Endodermal cell (in vitro differentiated cells): Measurements from ENCODE around the gene LPIN1. TPM values are rescaled to one million over a fixed set of nuclear protein-coding genes. Genes with fewer than 3 reads are reported as not detected.
"Not testable (repeated sequence)": the region's sequence is repeated elsewhere in the genome, so short reads cannot be mapped to it uniquely, and the experiment has no call there.

Experiments used
- DNase-seq: peaks from one replicate; pipeline ENCODE4 v3.0.0-alpha.2; 2017
- H3K27ac ChIP-seq: 2 replicates; pipeline ENCODE4 v1.5.1; 2013; ENCODE audit warnings: mild to moderate bottlenecking, low read depth, low read length, moderate library complexity
- H3K27me3 ChIP-seq: 2 replicates; pipeline ENCODE4 v1.6.1; 2013; ENCODE audit warnings: mild to moderate bottlenecking, low read length, moderate library complexity; ENCODE audit not compliant: insufficient read depth, control insufficient read depth, poor library complexity, severe bottlenecking
- H3K36me3 ChIP-seq: 2 replicates; pipeline ENCODE4 v1.7.0; 2013; ENCODE audit warnings: mild to moderate bottlenecking, low read length, moderate library complexity; ENCODE audit not compliant: control insufficient read depth, insufficient read depth
- H3K4me1 ChIP-seq: one replicate; pipeline ENCODE4 v1.7.0; 2013; ENCODE audit warnings: low read length; ENCODE audit not compliant: control insufficient read depth, insufficient read depth
- H3K4me3 ChIP-seq: 2 replicates; pipeline ENCODE4 v1.5.1; 2013; ENCODE audit warnings: mild to moderate bottlenecking, low read length, moderate library complexity
- H3K9ac ChIP-seq: 2 replicates; pipeline ENCODE4 v1.6.1; 2013; ENCODE audit warnings: mild to moderate bottlenecking, low read length, moderate library complexity; ENCODE audit not compliant: poor library complexity, severe bottlenecking; ENCODE audit errors: extremely low read depth
- H3K9me3 ChIP-seq: 2 replicates; pipeline ENCODE4 v1.6.1; 2013; ENCODE audit warnings: mild to moderate bottlenecking, low read length, moderate library complexity; ENCODE audit not compliant: control insufficient read depth
- H3K27ac Mint-ChIP-seq: 2 replicates; pipeline ENCODE4 v1.8.0; 2020; ENCODE audit warnings: mixed read lengths
- H3K27me3 Mint-ChIP-seq: 2 replicates; pipeline ENCODE4 v1.8.0; 2021; ENCODE audit warnings: mild to moderate bottlenecking, mixed read lengths; ENCODE audit not compliant: insufficient read depth
- H3K36me3 Mint-ChIP-seq: 2 replicates; pipeline ENCODE4 v1.8.0; 2020; ENCODE audit warnings: low read depth, mixed read lengths
- H3K4me1 Mint-ChIP-seq: 2 replicates; pipeline ENCODE4 v1.8.0; 2020; ENCODE audit warnings: mixed read lengths
- H3K4me3 Mint-ChIP-seq: 2 replicates; pipeline ENCODE4 v1.8.0; 2020; ENCODE audit warnings: mild to moderate bottlenecking, moderate library complexity, mixed read lengths
- H3K9me3 Mint-ChIP-seq: 2 replicates; pipeline ENCODE4 v1.8.0; 2020; ENCODE audit warnings: mild to moderate bottlenecking, mixed read lengths
- WGBS, 2 experiments: methylation state at CpG; one replicate each; pipeline versions ENCODE4 v1.1.5 to v1.1.7; 2013; ENCODE audit warnings: missing lambda C conversion rate in 2 of 2, mixed read lengths in 1 of 2; ENCODE audit not compliant: insufficient coverage in 1 of 2, insufficient read length in 1 of 2; 5-methylcytosine and 5-hydroxymethylcytosine counted together
- total RNA-seq, 2 donors: library from RNA; stranded (reverse); fragmentation: NEBNext Ultra II Directional in 1 of 2; extraction: Animal tissue kit (Norgen Biotek cat#: 25700) in 1 of 2; gene quantifications; 2 replicates in 1 of 2; 3 replicates in 1 of 2; pipeline ENCODE4 v1.2.1, GENCODE V29; 2021
- TF ChIP-seq, protein P1 (sequence below): fragments of 200-600 bp; sonication (generic); conservative IDR thresholded peaks from 2 replicates; pipeline ENCODE4 v1.5.0; 2021; ENCODE audit warnings: antibody characterized with exemption, mild to moderate bottlenecking

Gene LPIN1
- total RNA-seq, 2 donors from 2014 or later: 23.9 to 24.3 TPM

DNA sequence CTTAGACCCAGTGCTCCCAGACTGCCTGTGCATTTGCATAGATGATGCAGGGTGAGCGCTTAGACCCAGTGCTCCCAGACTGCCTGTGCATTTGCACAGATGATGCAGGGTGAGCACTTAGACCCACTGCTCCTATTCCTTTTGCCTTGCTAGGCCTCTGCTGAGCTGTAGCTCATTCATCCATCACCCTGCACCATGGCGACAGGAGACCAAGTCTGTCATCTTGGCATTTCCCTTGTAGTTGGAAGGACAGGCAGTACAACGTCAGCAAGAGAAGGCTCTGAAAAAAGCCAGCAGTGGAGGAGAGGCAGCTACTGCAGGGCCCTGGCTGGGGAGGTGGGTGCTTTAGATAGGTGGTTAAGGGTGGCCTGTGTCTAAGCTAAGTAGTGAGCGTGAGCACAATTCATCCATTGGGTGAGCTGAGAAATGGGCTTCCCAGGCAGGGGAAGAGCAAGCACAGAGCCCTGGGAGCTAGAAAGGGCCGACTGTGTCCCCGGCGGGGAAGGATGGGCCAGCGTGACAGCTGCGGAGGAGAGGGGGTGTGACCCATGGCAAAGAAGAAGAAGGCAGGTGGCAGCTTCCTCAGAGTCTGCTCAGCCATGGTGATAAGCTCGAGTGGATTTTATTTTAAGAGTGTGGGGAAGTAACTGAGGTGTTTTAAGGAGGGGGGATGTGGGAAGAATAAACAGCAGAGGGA is 108.8 kb downstream of the LPIN1 start:
- no peaks in the 10 kb centered on the region for H3K4me1 Mint-ChIP-seq
- H3K27ac Mint-ChIP-seq: no peak overlapping the region
- no peak overlapping the region for H3K27ac ChIP-seq
- TF ChIP-seq, protein P1, sequence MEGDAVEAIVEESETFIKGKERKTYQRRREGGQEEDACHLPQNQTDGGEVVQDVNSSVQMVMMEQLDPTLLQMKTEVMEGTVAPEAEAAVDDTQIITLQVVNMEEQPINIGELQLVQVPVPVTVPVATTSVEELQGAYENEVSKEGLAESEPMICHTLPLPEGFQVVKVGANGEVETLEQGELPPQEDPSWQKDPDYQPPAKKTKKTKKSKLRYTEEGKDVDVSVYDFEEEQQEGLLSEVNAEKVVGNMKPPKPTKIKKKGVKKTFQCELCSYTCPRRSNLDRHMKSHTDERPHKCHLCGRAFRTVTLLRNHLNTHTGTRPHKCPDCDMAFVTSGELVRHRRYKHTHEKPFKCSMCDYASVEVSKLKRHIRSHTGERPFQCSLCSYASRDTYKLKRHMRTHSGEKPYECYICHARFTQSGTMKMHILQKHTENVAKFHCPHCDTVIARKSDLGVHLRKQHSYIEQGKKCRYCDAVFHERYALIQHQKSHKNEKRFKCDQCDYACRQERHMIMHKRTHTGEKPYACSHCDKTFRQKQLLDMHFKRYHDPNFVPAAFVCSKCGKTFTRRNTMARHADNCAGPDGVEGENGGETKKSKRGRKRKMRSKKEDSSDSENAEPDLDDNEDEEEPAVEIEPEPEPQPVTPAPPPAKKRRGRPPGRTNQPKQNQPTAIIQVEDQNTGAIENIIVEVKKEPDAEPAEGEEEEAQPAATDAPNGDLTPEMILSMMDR: no peak
- H3K9me3 Mint-ChIP-seq: peaks cover 46% of the 10 kb centered on the region
- H3K27me3 ChIP-seq: no peaks in the 10 kb centered on the region
- H3K4me1 ChIP-seq: no peaks in the 10 kb centered on the region
- 80 to 89% methylated on average over 3 to 10 of the region's 10 CpGs for WGBS, 2 experiments
- no peak overlapping the region for H3K4me3 ChIP-seq
- peaks cover 37% of the 10 kb centered on the region for H3K9me3 ChIP-seq
- H3K4me3 Mint-ChIP-seq: no peak overlapping the region
- H3K27me3 Mint-ChIP-seq: peaks cover 9% of the 10 kb centered on the region
- H3K36me3 ChIP-seq: no peaks in the 10 kb centered on the region
- no peak for DNase-seq
- no peak overlapping the region for H3K9ac ChIP-seq
- peaks cover 10% of the 10 kb centered on the region for H3K36me3 Mint-ChIP-seq

DNA sequence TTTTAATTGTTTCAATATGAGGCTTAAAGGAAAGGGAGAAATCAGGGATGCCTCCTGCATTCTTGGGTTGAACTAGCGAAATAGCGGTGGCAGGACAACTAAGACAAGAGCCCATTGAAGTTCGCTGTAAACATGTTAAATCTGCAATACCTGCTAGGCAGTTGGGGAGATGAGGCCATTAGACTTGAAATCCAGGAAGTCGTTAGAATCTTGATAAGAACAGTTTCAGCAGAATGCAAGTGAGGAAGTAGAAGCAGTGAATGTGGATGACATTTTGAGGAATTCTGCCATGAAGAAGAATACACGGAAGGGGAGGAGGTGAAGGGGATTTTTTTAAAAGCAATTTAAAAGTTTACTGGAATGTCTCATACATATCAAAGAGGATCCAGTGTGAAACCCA is 109.7 kb downstream of the LPIN1 start:
- Histone ChIP-seq H3K9me3 (peaks cover 42% of the 10 kb centered on the region), H3K27me3 (no peaks in the 10 kb centered on the region), H3K4me3 (no peak overlapping the region), H3K4me1 (no peaks in the 10 kb centered on the region), H3K27ac (no peak overlapping the region), H3K36me3 (no peaks in the 10 kb centered on the region), H3K9ac (no peak overlapping the region)
- DNase-seq: no peak
- Mint-ChIP-seq H3K27me3 (peaks cover 9% of the 10 kb centered on the region), H3K4me3 (no peak overlapping the region), H3K4me1 (no peaks in the 10 kb centered on the region), H3K9me3 (peaks cover 54% of the 10 kb centered on the region), H3K27ac (no peak overlapping the region), H3K36me3 (peaks cover 10% of the 10 kb centered on the region)
- TF ChIP-seq, protein P1: no peak
- WGBS, 2 experiments: 91 to 94% methylated on average over 5 of the region's 5 CpGs

DNA sequence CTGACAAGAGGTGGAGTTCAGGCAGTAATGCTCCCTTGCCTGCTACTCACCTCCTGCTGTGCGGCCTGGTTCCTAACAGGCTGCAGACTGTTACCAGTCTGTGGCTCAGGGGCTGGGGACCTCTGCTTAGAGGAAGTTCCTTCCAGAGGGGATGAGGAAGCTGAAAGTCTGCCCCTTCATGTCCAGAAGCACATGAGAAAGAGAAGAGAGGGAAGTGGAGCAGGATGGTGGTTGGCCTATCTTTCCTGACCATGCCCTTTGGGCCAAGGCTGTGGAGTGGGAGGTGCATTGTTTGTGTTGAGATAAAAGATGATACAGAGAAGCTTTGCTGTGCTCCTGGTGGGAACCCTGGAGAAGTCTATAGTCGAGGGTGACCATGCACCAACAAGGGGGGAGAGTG is 112.5 kb downstream of the LPIN1 start:
- no peak overlapping the region for H3K4me3 Mint-ChIP-seq
- peaks cover 42% of the 10 kb centered on the region for H3K9me3 ChIP-seq
- WGBS, 2 experiments: 91 to 100% methylated on average over 2 of the region's 2 CpGs
- no peaks in the 10 kb centered on the region for H3K27me3 ChIP-seq
- peaks cover 54% of the 10 kb centered on the region for H3K9me3 Mint-ChIP-seq
- H3K9ac ChIP-seq: no peak overlapping the region
- H3K27ac ChIP-seq: no peak overlapping the region
- no peaks in the 10 kb centered on the region for H3K4me1 ChIP-seq
- H3K36me3 ChIP-seq: no peaks in the 10 kb centered on the region
- peaks cover 10% of the 10 kb centered on the region for H3K36me3 Mint-ChIP-seq
- peak overlapping the region; percentile 25 for H3K4me3 ChIP-seq
- TF ChIP-seq, protein P1: no peak
- H3K4me1 Mint-ChIP-seq: peaks cover 7% of the 10 kb centered on the region
- no peak for DNase-seq
- peaks cover 2% of the 10 kb centered on the region for H3K27me3 Mint-ChIP-seq
- H3K27ac Mint-ChIP-seq: no peak overlapping the region

DNA sequence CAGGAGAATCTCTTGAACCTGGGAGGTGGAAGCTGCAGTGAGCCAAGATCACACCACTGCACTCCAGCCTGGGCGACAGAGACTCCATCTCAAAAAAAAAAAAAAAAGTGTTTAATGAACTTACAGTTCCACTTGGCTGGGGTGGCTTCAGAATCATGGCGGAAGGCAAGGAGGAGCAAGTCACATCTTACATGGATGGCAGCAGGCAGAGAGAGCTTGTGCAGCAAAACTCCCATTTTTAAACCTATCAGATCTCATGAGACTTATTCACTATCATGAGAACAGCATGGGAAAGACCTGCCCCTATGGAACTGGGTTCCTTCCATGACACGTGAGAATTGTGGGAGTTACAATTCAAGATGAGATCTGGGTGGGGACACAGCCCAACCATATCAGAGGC is 113.5 kb downstream of the LPIN1 start:
- H3K9ac ChIP-seq, H3K36me3 Mint-ChIP-seq, H3K4me3 ChIP-seq, H3K27me3 Mint-ChIP-seq, H3K27ac ChIP-seq, DNase-seq, H3K27me3 ChIP-seq, H3K27ac Mint-ChIP-seq, H3K4me3 Mint-ChIP-seq, H3K4me1 ChIP-seq, H3K36me3 ChIP-seq: not testable (repeated sequence)
- 85 to 91% methylated on average over 2 to 3 of the region's 3 CpGs for WGBS, 2 experiments
- Mint-ChIP-seq H3K4me1 (peaks cover 10% of the 10 kb centered on the region), H3K9me3 (peaks cover 54% of the 10 kb centered on the region)
- peaks cover 42% of the 10 kb centered on the region for H3K9me3 ChIP-seq
